H1 (cell line): ENCODE data around the gene C2orf78. TPM values are rescaled to one million over a fixed set of nuclear protein-coding genes. Genes with fewer than 3 reads are reported as not detected.

Source experiments
- BCL11A ChIP-seq, 2 experiments: IDR thresholded peaks; one replicate each; pipeline ENCODE4 v1.6.1; 2011; ENCODE audit warnings: low read depth in 2 of 2, low read length in 2 of 2, mild to moderate bottlenecking in 2 of 2
- CHD7 ChIP-seq: fragments of 300-600 bp; sonication (generic); IDR thresholded peaks from 2 replicates; pipeline ENCODE4 v1.7.1; 2012; ENCODE audit warnings: low read length, moderate library complexity, mild to moderate bottlenecking, inconsistent platforms; ENCODE audit not compliant: insufficient replicate concordance
- CTCF ChIP-seq, 3 experiments: IDR thresholded peaks; 1 replicate in 2 of 3; 2 replicates in 1 of 3; pipeline versions ENCODE4 v1.5.1 to v1.6.1; 2011; ENCODE audit warnings: low read length in 3 of 3, mild to moderate bottlenecking in 3 of 3, inconsistent platforms in 2 of 3, low read depth in 1 of 3, moderate library complexity in 1 of 3; ENCODE audit not compliant: insufficient read depth in 1 of 3; ENCODE audit errors: control extremely low read depth in 1 of 3
- KDM1A ChIP-seq: fragments of 200-600, 300-600 bp; sonication (generic); IDR thresholded peaks from 2 replicates; pipeline ENCODE4 v1.7.1; 2016; ENCODE audit warnings: mild to moderate bottlenecking, low read length, borderline replicate concordance
- POLR2AphosphoS5 ChIP-seq: IDR thresholded peaks from 2 replicates; pipeline ENCODE4 v1.6.1; 2011; ENCODE audit warnings: low read depth, low read length
- TBP ChIP-seq: IDR thresholded peaks from 2 replicates; pipeline ENCODE4 v1.6.1; 2011; ENCODE audit warnings: low read depth, low read length, improper control_type of control experiment
- polyA plus RNA-seq, 7 experiments: library from polyadenylated mRNA; depleted of rRNA in 3 of 7; stranded (reverse) in 5 of 7; unstranded in 2 of 7; fragments of >200 nt in 5 of 7; fragments of 200-250 nt in 2 of 7; gene quantifications; 1 replicate in 5 of 7; 2 replicates in 1 of 7; 4 replicates in 1 of 7; pipeline versions ENCODE4 v1.2.1 to v1.2.3, GENCODE V29; 2011 to 2013; ENCODE audit warnings: missing spikeins in 2 of 7, mixed read lengths in 2 of 7
- total RNA-seq: library from RNA; stranded (reverse); fragmentation: NEBNext Ultra II Directional; extraction: Animal tissue kit (Norgen Biotek cat#: 25700); gene quantifications from 2 replicates; pipeline ENCODE4 v1.2.1, GENCODE V29; 2021

The C2orf78 gene
- total and polyA plus RNA-seq, 2 of the 8 experiments (the other 6 are each of a cell fraction or from before 2014, with no cell fraction given) = 0.39 to 0.89 TPM

- no peak for TF ChIP-seq CHD7
- no peak for TF ChIP-seq CTCF (IDR thresholded peaks at IDR 0.05; ENCODE audit: control extremely low read depth in 1 of 3, insufficient read depth in 1 of 3, low read depth in 1 of 3, low read length in 3 of 3)
- TF ChIP-seq KDM1A = no peak
- no peak for TF ChIP-seq BCL11A (IDR thresholded peaks at IDR 0.05; ENCODE audit: low read depth in 2 of 2, low read length in 2 of 2)
- no peak for TF ChIP-seq TBP
- no peak for TF ChIP-seq POLR2AphosphoS5
Measured at GRCh38 chr2:73776869-73777519, 7.0 kb upstream of the C2orf78 start (continued).
